BLaER1 (cell line): Measurements from ENCODE around the gene MAP1LC3B.

ENCODE experiments used
- H3K27ac ChIP-seq: shearing (Covaris generic); formaldehyde crosslinking; 2 replicates; pipeline ENCODE4 v1.8.1; 2022
- H3K27me3 ChIP-seq: shearing (Covaris generic); formaldehyde crosslinking; 2 replicates; pipeline ENCODE4 v1.8.1; 2022
- H3K36me3 ChIP-seq: shearing (Covaris generic); formaldehyde crosslinking; 2 replicates; pipeline ENCODE4 v1.8.1; 2022
- H3K4me1 ChIP-seq: shearing (Covaris generic); formaldehyde crosslinking; 2 replicates; pipeline ENCODE4 v1.8.1; 2022
- H3K4me2 ChIP-seq: shearing (Covaris generic); formaldehyde crosslinking; 2 replicates; pipeline ENCODE4 v1.8.1; 2022
- H3K4me3 ChIP-seq: shearing (Covaris generic); formaldehyde crosslinking; 2 replicates; pipeline ENCODE4 v1.8.1; 2022
- H3K9ac ChIP-seq: shearing (Covaris generic); formaldehyde crosslinking; 2 replicates; pipeline ENCODE4 v1.8.1; 2022
- H3K9me3 ChIP-seq: shearing (Covaris generic); formaldehyde crosslinking; 2 replicates; pipeline ENCODE4 v1.8.1; 2022
- H4K20me1 ChIP-seq: shearing (Covaris generic); formaldehyde crosslinking; 2 replicates; pipeline ENCODE4 v1.8.1; 2022
- Cebpa-rat ChIP-seq: shearing (Covaris generic); IDR thresholded peaks from 2 replicates; pipeline ENCODE4 v1.8.1; 2022

MAP1LC3B gene

DNA sequence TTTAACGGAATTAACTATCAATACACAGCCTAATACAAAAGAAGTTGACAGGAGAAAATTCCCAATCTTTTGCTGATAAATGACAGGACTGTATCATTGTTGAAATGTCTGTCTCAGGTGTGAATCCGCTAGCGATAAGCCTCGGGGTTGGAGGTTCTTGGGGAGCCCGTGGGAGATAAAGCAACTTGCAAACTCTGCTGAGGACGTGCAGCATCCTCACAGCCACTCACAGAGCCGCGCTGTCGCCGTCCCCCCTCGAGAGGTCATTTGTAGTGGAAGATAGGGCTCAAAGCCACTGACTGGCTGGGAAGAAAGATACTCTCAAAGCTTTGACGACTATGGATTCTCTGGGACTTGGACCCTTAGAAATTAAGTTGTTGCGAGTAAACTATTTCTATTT, 17.0 kb downstream of the MAP1LC3B start:
- no peak for TF ChIP-seq Cebpa-rat

GRCh38 chr16:87409781-87410180, 17.6 kb downstream of the MAP1LC3B start:
- no peak overlapping the region for H3K9ac ChIP-seq
- peaks cover 89% of the 10 kb centered on the region for H3K36me3 ChIP-seq
- no peak for TF ChIP-seq Cebpa-rat
- no peaks in the 10 kb centered on the region for H3K9me3 ChIP-seq
- H3K4me1 ChIP-seq = no peaks in the 10 kb centered on the region
- no peak overlapping the region for H3K4me3 ChIP-seq
- no peaks in the 10 kb centered on the region for H3K27me3 ChIP-seq
- H4K20me1 ChIP-seq = peaks cover 78% of the 10 kb centered on the region
- no peak overlapping the region for H3K27ac ChIP-seq
- H3K4me2 ChIP-seq = no peak overlapping the region

More for the DNA sequence above, 17.0 kb downstream of the MAP1LC3B start:
- H3K4me3 ChIP-seq = no peak overlapping the region
- peaks cover 85% of the 10 kb centered on the region for H4K20me1 ChIP-seq
- H3K9ac ChIP-seq = no peak overlapping the region
- no peaks in the 10 kb centered on the region for H3K9me3 ChIP-seq
- H3K27ac ChIP-seq = no peak overlapping the region
- no peaks in the 10 kb centered on the region for H3K27me3 ChIP-seq
- no peaks in the 10 kb centered on the region for H3K4me1 ChIP-seq
- peaks cover 89% of the 10 kb centered on the region for H3K36me3 ChIP-seq
- H3K4me2 ChIP-seq = no peak overlapping the region

DNA sequence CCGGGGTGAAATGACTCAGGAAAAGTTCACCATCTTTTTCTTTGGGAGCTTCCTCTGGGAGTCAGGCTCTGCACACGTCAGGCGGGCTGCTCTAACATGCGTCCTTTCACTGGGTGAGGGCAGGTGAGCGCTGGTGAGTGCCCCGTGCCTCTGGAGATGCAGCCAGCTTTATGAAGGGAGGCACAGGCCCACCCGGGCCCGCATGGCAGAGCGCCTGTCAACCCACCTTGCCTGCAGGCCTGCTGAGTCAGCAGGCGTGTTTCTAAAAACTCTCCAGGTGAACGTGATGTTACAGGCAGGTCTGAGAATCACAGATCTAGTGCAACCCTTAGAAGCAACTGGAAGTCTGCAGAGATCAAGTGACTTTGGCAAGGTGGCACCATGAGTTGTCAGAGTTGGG, 18.4 kb downstream of the MAP1LC3B start:
- Histone ChIP-seq H3K9ac (no peak overlapping the region), H3K9me3 (no peaks in the 10 kb centered on the region), H3K4me3 (no peak overlapping the region), H3K4me2 (no peak overlapping the region), H3K4me1 (no peaks in the 10 kb centered on the region), H3K36me3 (peaks cover 89% of the 10 kb centered on the region), H4K20me1 (peaks cover 71% of the 10 kb centered on the region), H3K27ac (no peak overlapping the region), H3K27me3 (no peaks in the 10 kb centered on the region)
- TF ChIP-seq Cebpa-rat = no peak

DNA sequence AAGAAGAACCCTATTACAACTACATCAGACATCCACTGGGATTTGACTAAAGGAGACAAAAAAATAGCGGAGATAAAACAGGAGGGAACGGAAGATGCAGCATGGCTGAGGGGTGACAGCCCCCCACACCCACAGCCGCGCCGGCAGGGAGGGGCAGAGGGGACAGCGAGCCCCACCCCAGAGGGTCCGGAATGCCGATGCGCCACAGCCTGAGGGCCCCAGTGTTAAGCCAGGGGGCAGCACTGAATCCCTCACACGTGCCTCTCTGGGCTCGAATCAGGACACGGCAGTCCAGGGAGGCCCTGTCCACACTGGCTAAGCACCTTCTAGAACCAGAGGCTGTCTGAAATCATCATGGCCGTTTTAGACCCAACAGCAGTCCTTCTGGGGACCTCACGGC, 18.8 kb downstream of the MAP1LC3B start:
- Histone ChIP-seq H3K4me3 (no peak overlapping the region), H3K27me3 (no peaks in the 10 kb centered on the region), H3K36me3 (peaks cover 89% of the 10 kb centered on the region), H3K9me3 (no peaks in the 10 kb centered on the region), H3K27ac (no peak overlapping the region), H3K9ac (no peak overlapping the region), H3K4me1 (no peaks in the 10 kb centered on the region), H3K4me2 (no peak overlapping the region), H4K20me1 (peaks cover 66% of the 10 kb centered on the region)
- no peak for TF ChIP-seq Cebpa-rat

- no peaks in the 10 kb centered on the region for H3K27me3 ChIP-seq
- peaks cover 62% of the 10 kb centered on the region for H4K20me1 ChIP-seq
- H3K4me3 ChIP-seq = no peak overlapping the region
- H3K36me3 ChIP-seq = peaks cover 92% of the 10 kb centered on the region
- no peak overlapping the region for H3K9ac ChIP-seq
- H3K4me2 ChIP-seq = no peak overlapping the region
- no peak for TF ChIP-seq Cebpa-rat
- no peak overlapping the region for H3K27ac ChIP-seq
- no peaks in the 10 kb centered on the region for H3K9me3 ChIP-seq
- H3K4me1 ChIP-seq = no peaks in the 10 kb centered on the region
Measured at GRCh38 chr16:87411375-87412271, 19.5 kb downstream of the MAP1LC3B start.

DNA sequence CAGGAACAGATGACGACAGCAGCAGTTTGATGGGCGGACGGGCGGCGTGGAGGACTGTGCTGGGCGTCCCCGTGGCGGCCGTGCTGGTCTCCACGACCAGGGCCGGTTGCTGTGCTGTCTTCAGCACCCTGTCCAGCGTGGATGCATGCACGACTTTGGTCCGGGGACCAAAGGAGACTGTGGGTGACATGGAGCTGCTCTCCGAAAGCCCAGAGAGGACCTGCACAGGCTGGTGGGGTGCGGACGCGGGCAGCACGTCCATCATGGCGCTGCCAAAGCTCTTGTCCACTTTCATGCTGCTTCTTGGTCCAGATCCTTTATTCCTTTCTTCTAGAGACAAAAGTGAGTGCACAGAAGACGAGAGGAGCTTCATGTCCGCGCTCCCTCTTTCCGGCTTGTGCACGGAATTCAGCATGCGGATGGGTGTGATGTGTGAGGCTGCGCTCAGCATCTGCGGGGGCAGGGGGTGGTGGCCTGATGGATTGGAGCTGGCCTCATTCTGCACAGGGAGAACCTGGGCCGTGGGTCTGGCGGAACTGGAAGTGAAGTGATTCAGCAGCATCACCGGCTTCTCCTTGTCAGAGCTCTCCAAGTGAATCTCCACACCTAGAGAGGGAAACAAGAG, 20.3 kb downstream of the MAP1LC3B start:
- H3K4me1 ChIP-seq = no peaks in the 10 kb centered on the region
- H3K27me3 ChIP-seq = no peaks in the 10 kb centered on the region
- H3K9me3 ChIP-seq = no peaks in the 10 kb centered on the region
- no peak overlapping the region for H3K4me2 ChIP-seq
- no peak overlapping the region for H3K4me3 ChIP-seq
- peaks cover 61% of the 10 kb centered on the region for H4K20me1 ChIP-seq
- TF ChIP-seq Cebpa-rat = no peak
- no peak overlapping the region for H3K27ac ChIP-seq
- H3K9ac ChIP-seq = no peak overlapping the region
- H3K36me3 ChIP-seq = peaks cover 92% of the 10 kb centered on the region

DNA sequence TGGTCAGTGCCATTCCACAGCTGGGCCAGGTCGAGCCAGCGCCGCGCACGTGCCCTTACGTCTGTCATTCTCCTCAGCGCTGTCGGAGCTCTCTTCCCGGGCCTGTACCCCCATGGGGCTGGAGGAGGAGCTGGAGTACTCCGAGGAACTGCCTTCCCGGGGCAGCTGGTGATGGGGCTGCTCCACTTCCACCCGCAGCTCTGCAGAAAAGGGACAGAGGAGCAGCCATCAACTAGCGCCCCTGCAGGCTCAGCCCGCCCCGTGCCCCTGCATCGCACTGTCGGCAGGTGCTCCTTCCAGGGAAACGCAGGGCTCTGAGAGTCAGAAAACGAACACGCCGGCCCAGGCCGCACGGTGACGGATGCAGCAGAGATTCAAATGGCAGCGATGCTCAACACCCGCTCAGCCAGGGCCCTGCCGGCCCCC, 20.9 kb downstream of the MAP1LC3B start:
- peaks cover 92% of the 10 kb centered on the region for H3K36me3 ChIP-seq
- H3K4me2 ChIP-seq = no peak overlapping the region
- H3K27ac ChIP-seq = no peak overlapping the region
- no peaks in the 10 kb centered on the region for H3K27me3 ChIP-seq
- H3K9me3 ChIP-seq = no peaks in the 10 kb centered on the region
- peaks cover 61% of the 10 kb centered on the region for H4K20me1 ChIP-seq
- no peaks in the 10 kb centered on the region for H3K4me1 ChIP-seq
- no peak overlapping the region for H3K9ac ChIP-seq
- TF ChIP-seq Cebpa-rat = no peak
- no peak overlapping the region for H3K4me3 ChIP-seq

- peaks cover 54% of the 10 kb centered on the region for H4K20me1 ChIP-seq
- H3K4me2 ChIP-seq = no peak overlapping the region
- H3K27me3 ChIP-seq = no peaks in the 10 kb centered on the region
- H3K4me3 ChIP-seq = no peak overlapping the region
- no peaks in the 10 kb centered on the region for H3K9me3 ChIP-seq
- H3K27ac ChIP-seq = no peak overlapping the region
- H3K4me1 ChIP-seq = peaks cover 4% of the 10 kb centered on the region
- no peak overlapping the region for H3K9ac ChIP-seq
- TF ChIP-seq Cebpa-rat = no peak
- H3K36me3 ChIP-seq = peaks cover 94% of the 10 kb centered on the region
Measured at GRCh38 chr16:87414251-87414680, 22.1 kb downstream of the MAP1LC3B start.

GRCh38 chr16:87415441-87415840, 23.3 kb downstream of the MAP1LC3B start:
- H3K27me3 ChIP-seq = no peaks in the 10 kb centered on the region
- no peak for TF ChIP-seq Cebpa-rat
- H3K4me1 ChIP-seq = peaks cover 4% of the 10 kb centered on the region
- no peak overlapping the region for H3K4me3 ChIP-seq
- H4K20me1 ChIP-seq = peaks cover 42% of the 10 kb centered on the region
- H3K27ac ChIP-seq = no peak overlapping the region
- H3K4me2 ChIP-seq = no peak overlapping the region
- H3K9me3 ChIP-seq = no peaks in the 10 kb centered on the region
- H3K36me3 ChIP-seq = peaks cover 94% of the 10 kb centered on the region
- H3K9ac ChIP-seq = no peak overlapping the region
